ENCODE results near the gene C16orf89. TPM values are rescaled to one million over a fixed set of nuclear protein-coding genes. Genes with fewer than 3 reads are reported as not detected.

The C16orf89 gene
- polyA plus RNA-seq, 1 of the 3 experiments (the other 2 are of a cell fraction), result not detected

- WGBS (ENCODE audit: low lambda C conversion rate), result 23% methylated on average over 1 of the region's 1 CpG
- ChIA-PET POLR2A (no interaction called here), CTCF (interaction anchor here (0.9 to 1.6 kb wide), 2 partner anchors 21 to 34 kb away, joined by 3 read pairs; no protein-coding TSS in a partner anchor)
These were observed 29.9 kb downstream of the C16orf89 start for GRCh38 chr16:5035909-5036227.

More at GRCh38 chr16:5035909-5036227, 29.9 kb downstream of the C16orf89 start:
- Histone ChIP-seq H3K9ac (no peak overlapping the region), H3K4me3 (ENCODE audit: low read depth in 2 of 2, low read length in 1 of 2) (no peak overlapping the region), H4K20me1 (ENCODE audit: insufficient read depth) (no peaks in the 10 kb centered on the region), H3K9me2 (no peaks in the 10 kb centered on the region), H3K4me2 (no peak overlapping the region), H3F3A (replicated peaks; ENCODE audit: insufficient read depth) (no peaks in the 10 kb centered on the region), H2AFZ (ENCODE audit: low read depth) (no peak overlapping the region), H3K79me2 (ENCODE audit: insufficient read depth) (no peaks in the 10 kb centered on the region), H3K36me3 (replicated peaks in 1 of 2; ENCODE audit: control insufficient read depth in 1 of 2, insufficient read depth in 2 of 2, low read length in 1 of 2) (no peaks in the 10 kb centered on the region), H3K27ac (ENCODE audit: low read depth in 2 of 2, low read length in 1 of 2) (no peak overlapping the region), H3K9me3 (no peaks in the 10 kb centered on the region), H3K4me1 (ENCODE audit: control insufficient read depth in 1 of 2, insufficient read depth in 2 of 2, low read depth in 1 of 2, low read length in 1 of 2) (peaks cover 0 to 12% of the 10 kb centered on the region in 2 experiments; a peak in 2 of 4 replicates), H3K27me3 (ENCODE audit: insufficient read depth) (peaks cover 6% of the 10 kb centered on the region; the same call in 1 of the 2 replicates)
- TF ChIP-seq PBX3 (IDR thresholded peaks at IDR 0.05), result no peak
- TF ChIP-seq IRF3 (IDR thresholded peaks at IDR 0.05; ENCODE audit: low read depth, low read length), result no peak
- no peak for TF ChIP-seq CHD2 (IDR thresholded peaks at IDR 0.05; ENCODE audit: low read length, partially characterized antibody)
- TF ChIP-seq TCF12 (IDR thresholded peaks at IDR 0.05), result no peak
- TF ChIP-seq GATA2 (CRISPR knock-in tag; IDR thresholded peaks at IDR 0.05), result no peak
- no peak for TF ChIP-seq MEF2A (IDR thresholded peaks at IDR 0.05; ENCODE audit: borderline replicate concordance, low read depth)
- no peak for TF ChIP-seq MAX (IDR thresholded peaks at IDR 0.05; ENCODE audit: low read depth)
- TF ChIP-seq REST (IDR thresholded peaks at IDR 0.05; ENCODE audit: low read depth, low read length), result no peak
- no peak for TF ChIP-seq TAF1 (IDR thresholded peaks at IDR 0.05; ENCODE audit: borderline replicate concordance, low read depth, low read length)
- TF ChIP-seq RAD21 (IDR thresholded peaks at IDR 0.05; ENCODE audit: low read length), result no peak
- no peak for TF ChIP-seq JUND (IDR thresholded peaks at IDR 0.05)
- TF ChIP-seq GABPA (IDR thresholded peaks at IDR 0.05; ENCODE audit: low read depth), result no peak
- no peak for DNase-seq

All from SK-N-SH (cell line).